ENCODE results near the gene APBA3. TPM values are rescaled to one million over a fixed set of nuclear protein-coding genes. Genes with fewer than 3 reads are reported as not detected.
"Not testable (repeated sequence)": the region's sequence is repeated elsewhere in the genome, so short reads cannot be mapped to it uniquely, and the experiment has no call there.

Gene APBA3
- total RNA-seq, 1 experiment from 2014 or later, result 24.3 TPM

DNA sequence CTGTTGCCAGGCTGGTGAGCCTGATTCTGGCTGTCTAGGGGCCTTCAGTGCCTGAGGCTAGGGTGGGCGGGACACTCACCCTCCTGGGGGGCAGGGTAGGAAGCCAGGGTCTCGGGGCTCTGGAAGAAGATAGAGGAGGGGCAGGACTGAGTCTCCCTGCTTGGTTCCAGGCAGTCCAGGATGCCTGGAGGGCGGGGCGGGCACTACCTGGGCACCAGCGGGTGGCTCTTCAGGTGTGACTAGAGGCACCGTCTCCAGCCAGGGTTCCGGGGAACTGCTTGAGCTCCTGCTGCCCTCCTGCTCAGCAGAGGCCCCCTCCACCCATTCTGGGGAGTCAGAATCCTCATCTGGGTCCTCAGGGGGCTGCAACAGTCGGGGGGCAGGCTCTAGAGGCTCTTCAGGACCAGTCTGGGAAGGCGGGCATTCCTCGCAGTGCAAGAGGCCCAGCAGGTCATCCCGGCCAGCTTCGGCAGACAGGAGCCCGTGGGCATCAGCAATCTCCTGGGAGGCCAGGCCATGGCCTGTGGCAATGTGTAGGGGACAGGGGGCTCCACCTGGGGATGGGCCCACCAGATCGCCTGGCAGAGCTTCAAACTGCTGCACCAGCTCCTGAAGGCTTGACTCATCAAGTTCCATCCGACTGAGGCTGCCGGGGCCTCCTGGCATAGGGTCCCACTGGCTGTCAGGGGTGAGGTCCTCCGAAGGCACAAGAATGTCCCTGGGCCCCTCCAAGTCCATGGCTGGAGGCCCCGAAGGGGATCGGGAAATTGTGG is 1.8 kb downstream of the APBA3 start:
- Histone ChIP-seq H3K27ac (no peak overlapping the region), H3K36me3 (peaks cover 23% of the 10 kb centered on the region; the same call in 1 of the 2 replicates), H3K4me1 (replicated peaks) (peaks cover 13% of the 10 kb centered on the region), H3K4me3 (no peak overlapping the region), H3K27me3 (replicated peaks) (no peaks in the 10 kb centered on the region), H3K9me3 (replicated peaks) (0 out of 2 replicates have a peak, but pooled peaks cover 2% of the 10 kb centered on the region)
- DNase-seq (ENCODE audit: low read depth in 1 of 2, low spot score in 2 of 2), result no peak

DNA sequence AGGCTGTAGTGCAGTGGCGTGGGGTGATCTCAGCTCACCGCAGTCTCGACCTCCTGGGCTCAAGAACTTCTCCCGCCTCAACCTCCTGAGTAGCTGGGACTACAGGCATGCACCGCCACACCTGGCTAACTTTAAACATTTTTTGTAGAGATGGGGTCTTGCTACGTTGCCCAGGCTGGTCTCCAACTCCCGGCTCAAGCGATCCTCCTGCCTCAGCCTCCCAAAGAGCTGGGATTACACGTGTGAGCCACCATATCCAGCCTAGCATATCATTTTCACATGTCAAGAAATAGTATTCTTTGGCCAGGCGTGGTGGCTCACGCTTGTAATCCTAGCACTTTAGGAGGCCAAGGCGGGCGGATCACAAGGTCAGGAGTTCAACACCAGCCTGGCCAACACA is 3.2 kb downstream of the APBA3 start:
- H3K27ac ChIP-seq; H3K27me3 ChIP-seq (replicated peaks); DNase-seq (ENCODE audit: low read depth in 1 of 2, low spot score in 2 of 2); H3K9me3 ChIP-seq (replicated peaks); H3K4me3 ChIP-seq: not testable (repeated sequence)
- peaks cover 12% of the 10 kb centered on the region for H3K4me1 ChIP-seq (replicated peaks)
- H3K36me3 ChIP-seq, result peaks cover 23% of the 10 kb centered on the region

DNA sequence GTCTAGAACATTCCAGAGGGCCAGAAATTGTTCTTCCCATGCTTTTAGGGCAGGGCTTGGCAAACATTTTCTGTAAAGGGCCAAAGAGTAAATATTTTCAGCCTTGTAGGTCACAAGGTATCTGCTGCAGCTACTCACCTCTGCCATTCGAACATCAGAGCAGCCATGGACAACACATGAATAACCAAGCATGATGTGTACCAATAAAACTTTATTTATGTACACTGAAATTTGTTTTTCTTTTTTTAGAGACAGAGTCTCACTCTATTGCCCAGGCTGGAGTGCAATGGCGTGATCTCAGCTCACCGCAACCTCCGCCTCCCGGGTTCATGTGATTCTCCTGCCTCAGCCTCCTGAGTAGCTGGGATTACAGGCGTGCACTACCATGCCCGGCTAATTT is 3.8 kb downstream of the APBA3 start:
- H3K27me3 ChIP-seq (replicated peaks); H3K9me3 ChIP-seq (replicated peaks); H3K4me3 ChIP-seq; DNase-seq (ENCODE audit: low read depth in 1 of 2, low spot score in 2 of 2); H3K27ac ChIP-seq; H3K4me1 ChIP-seq (replicated peaks): not testable (repeated sequence)
- peaks cover 23% of the 10 kb centered on the region for H3K36me3 ChIP-seq

- Histone ChIP-seq H3K36me3 (peaks cover 22% of the 10 kb centered on the region), H3K4me1 (replicated peaks) (no peaks in the 10 kb centered on the region), H3K27me3 (replicated peaks) (no peaks in the 10 kb centered on the region), H3K27ac (no peak overlapping the region), H3K9me3 (replicated peaks) (no peaks in the 10 kb centered on the region), H3K4me3 (no peak overlapping the region)
- no peak for DNase-seq (ENCODE audit: low read depth in 1 of 2, low spot score in 2 of 2)
Observed at GRCh38 chr19:3753631-3754410, 7.7 kb downstream of the APBA3 start.

DNA sequence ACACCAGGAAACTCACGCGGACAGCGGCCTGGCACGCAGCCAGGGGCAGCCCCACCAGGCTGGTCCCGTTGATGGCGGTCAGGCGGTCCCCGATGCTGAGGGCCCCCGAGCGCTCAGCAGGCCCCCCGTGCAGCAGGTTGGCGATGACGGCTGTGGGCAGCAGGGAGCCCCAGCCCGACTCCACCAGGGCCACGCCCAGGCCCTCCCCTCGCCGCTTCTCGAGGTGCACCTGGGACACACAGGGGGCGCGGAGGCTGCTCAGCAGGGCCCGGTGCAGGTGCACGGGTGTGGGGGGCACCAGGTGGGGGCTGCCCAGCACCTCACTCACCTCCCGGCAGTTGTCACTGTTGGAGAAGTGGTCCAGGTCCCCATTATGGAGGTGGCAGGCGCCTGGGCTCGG is 9.0 kb downstream of the APBA3 start:
- DNase-seq (ENCODE audit: low read depth in 1 of 2, low spot score in 2 of 2), result no peak
- no peaks in the 10 kb centered on the region for H3K4me1 ChIP-seq (replicated peaks)
- no peak overlapping the region for H3K4me3 ChIP-seq
- H3K36me3 ChIP-seq, result peaks cover 13% of the 10 kb centered on the region
- H3K27me3 ChIP-seq (replicated peaks), result no peaks in the 10 kb centered on the region
- no peaks in the 10 kb centered on the region for H3K9me3 ChIP-seq (replicated peaks)
- no peak overlapping the region for H3K27ac ChIP-seq

- no peak for DNase-seq (ENCODE audit: low read depth in 1 of 2, low spot score in 2 of 2)
- Histone ChIP-seq H3K4me3 (no peak overlapping the region), H3K27me3 (replicated peaks) (no peaks in the 10 kb centered on the region), H3K9me3 (replicated peaks) (no peaks in the 10 kb centered on the region), H3K27ac (no peak overlapping the region), H3K4me1 (replicated peaks) (no peaks in the 10 kb centered on the region), H3K36me3 (peaks cover 13% of the 10 kb centered on the region)
Observed at GRCh38 chr19:3751236-3751635, 10.3 kb downstream of the APBA3 start.

DNA sequence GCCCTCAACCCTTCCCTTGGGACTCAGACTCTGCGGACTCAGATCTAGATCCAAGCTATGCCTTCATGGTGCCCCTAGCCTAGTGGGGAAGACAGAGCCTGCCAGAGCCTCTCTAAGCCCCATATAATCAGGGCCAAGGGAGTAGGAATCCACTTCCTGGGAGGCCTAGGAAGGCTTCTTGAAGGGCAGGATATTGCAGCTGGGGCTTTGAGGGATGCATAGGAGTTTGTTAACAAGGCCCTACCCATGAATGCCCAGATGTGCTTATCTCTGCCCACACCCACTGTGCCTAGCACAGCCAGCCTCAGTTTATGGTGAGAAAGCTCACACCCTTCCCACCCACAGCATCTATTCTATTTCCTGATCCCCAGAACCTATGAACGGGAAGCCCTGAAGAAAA is 11.3 kb downstream of the APBA3 start:
- Histone ChIP-seq H3K36me3 (peaks cover 13% of the 10 kb centered on the region), H3K4me3 (no peak overlapping the region), H3K27me3 (replicated peaks) (no peaks in the 10 kb centered on the region), H3K4me1 (replicated peaks) (no peaks in the 10 kb centered on the region), H3K27ac (no peak overlapping the region), H3K9me3 (replicated peaks) (no peaks in the 10 kb centered on the region)
- no peak for DNase-seq (ENCODE audit: low read depth in 1 of 2, low spot score in 2 of 2)

DNA sequence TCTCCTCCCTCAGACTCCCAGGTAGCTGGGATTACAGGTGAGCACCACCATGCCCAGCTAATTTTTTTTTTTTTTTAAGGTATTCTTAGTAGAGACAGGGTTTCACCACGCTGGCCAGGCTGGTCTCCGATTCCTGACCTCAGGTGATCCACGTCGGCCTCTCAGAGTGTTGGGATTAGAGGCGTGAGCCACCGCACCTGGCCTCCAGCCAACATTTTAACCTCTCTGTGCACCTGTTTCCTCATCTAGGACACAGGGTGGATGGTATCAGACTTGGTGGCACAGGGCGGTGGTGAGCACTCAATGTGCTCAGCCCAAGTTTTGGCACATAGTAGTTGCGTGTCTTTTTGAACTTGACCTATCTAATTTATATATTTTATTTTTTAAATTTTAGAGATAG is 12.5 kb downstream of the APBA3 start:
- Histone ChIP-seq H3K4me1 (replicated peaks) (no peaks in the 10 kb centered on the region), H3K9me3 (replicated peaks) (no peaks in the 10 kb centered on the region), H3K27me3 (replicated peaks) (no peaks in the 10 kb centered on the region), H3K4me3 (no peak overlapping the region), H3K36me3 (peaks cover 13% of the 10 kb centered on the region), H3K27ac (no peak overlapping the region)
- DNase-seq (ENCODE audit: low read depth in 1 of 2, low spot score in 2 of 2), result no peak

DNA sequence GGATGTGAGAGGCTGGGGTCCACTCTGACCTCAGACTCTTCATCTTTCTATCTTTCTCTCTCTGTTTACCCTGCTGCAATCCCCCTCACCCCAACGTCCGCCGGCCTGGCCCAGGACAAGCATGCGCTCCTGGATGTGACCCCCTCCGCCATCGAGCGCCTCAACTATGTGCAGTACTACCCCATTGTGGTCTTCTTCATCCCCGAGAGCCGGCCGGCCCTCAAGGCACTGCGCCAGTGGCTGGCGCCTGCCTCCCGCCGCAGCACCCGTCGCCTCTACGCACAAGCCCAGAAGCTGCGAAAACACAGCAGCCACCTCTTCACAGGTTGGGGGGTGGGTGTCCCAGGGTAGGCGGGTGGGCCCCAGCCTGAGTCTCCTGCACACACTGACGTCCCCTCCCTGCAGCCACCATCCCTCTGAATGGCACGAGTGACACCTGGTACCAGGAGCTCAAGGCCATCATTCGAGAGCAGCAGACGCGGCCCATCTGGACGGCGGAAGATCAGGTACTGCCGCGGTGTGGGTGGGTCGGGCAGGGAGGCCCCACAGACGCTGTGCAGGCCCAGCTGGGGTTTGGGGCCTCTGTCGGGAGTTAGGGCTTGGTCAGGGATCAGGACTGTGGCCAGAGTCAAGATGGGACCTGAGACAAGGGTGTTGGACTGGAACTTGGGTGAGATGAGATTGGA is 15.0 kb downstream of the APBA3 start:
- peaks cover 13% of the 10 kb centered on the region for H3K36me3 ChIP-seq
- no peaks in the 10 kb centered on the region for H3K27me3 ChIP-seq (replicated peaks)
- H3K9me3 ChIP-seq (replicated peaks), result no peaks in the 10 kb centered on the region
- no peak overlapping the region for H3K27ac ChIP-seq
- H3K4me3 ChIP-seq, result no peak overlapping the region
- H3K4me1 ChIP-seq (replicated peaks), result no peaks in the 10 kb centered on the region
- no peak for DNase-seq (ENCODE audit: low read depth in 1 of 2, low spot score in 2 of 2)

- no peak overlapping the region for H3K4me3 ChIP-seq
- no peaks in the 10 kb centered on the region for H3K9me3 ChIP-seq (replicated peaks)
- H3K27ac ChIP-seq, result no peak overlapping the region
- DNase-seq (ENCODE audit: low read depth in 1 of 2, low spot score in 2 of 2), result no peak
- no peaks in the 10 kb centered on the region for H3K27me3 ChIP-seq (replicated peaks)
- H3K36me3 ChIP-seq, result peaks cover 3% of the 10 kb centered on the region
- H3K4me1 ChIP-seq (replicated peaks), result no peaks in the 10 kb centered on the region
Observed at GRCh38 chr19:3745363-3746045, 16.0 kb downstream of the APBA3 start.

- Histone ChIP-seq H3K4me3 (no peak overlapping the region), H3K4me1 (replicated peaks) (peaks cover 12% of the 10 kb centered on the region), H3K9me3 (replicated peaks) (no peaks in the 10 kb centered on the region), H3K27ac (no peak overlapping the region), H3K27me3 (replicated peaks) (no peaks in the 10 kb centered on the region), H3K36me3 (no peaks in the 10 kb centered on the region)
- no peak for DNase-seq (ENCODE audit: low read depth in 1 of 2, low spot score in 2 of 2)
Observed at GRCh38 chr19:3743486-3743885, 18.0 kb downstream of the APBA3 start.

- peaks cover 12% of the 10 kb centered on the region for H3K4me1 ChIP-seq (replicated peaks)
- H3K27ac ChIP-seq, result no peak overlapping the region
- no peaks in the 10 kb centered on the region for H3K9me3 ChIP-seq (replicated peaks)
- no peak overlapping the region for H3K4me3 ChIP-seq
- no peak for DNase-seq (ENCODE audit: low read depth in 1 of 2, low spot score in 2 of 2)
- H3K27me3 ChIP-seq (replicated peaks), result no peaks in the 10 kb centered on the region
- no peaks in the 10 kb centered on the region for H3K36me3 ChIP-seq
Observed at GRCh38 chr19:3740431-3740830, 21.1 kb downstream of the APBA3 start.

DNA sequence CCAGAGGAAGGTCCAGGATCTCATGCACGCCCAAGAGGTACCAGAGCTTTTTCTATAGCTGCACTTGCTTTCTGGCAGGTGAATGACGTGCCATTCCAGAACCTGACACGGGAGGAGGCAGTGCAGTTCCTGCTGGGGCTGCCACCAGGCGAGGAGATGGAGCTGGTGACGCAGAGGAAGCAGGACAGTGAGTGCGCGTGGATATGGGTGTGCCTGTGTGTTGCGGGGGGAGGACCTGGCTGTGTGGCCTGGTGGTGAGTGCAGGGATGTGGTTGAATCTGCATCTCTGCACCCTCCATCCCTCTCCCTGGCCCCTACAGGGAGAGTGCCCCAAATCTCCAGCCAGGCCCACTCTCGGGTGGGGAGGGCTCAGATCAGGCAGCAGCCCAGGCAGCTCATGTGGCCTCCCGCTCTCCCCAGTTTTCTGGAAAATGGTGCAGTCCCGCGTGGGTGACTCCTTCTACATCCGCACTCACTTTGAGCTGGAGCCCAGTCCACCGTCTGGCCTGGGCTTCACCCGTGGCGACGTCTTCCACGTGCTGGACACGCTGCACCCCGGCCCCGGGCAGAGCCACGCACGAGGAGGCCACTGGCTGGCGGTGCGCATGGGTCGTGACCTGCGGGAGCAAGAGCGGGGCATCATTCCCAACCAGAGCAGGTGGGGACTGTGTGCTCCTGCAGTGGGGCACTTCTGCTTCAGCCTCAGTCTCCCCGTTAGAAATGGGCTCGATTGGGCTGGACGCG is 22.8 kb downstream of the APBA3 start:
- H3K4me3 ChIP-seq, result no peak overlapping the region
- no peak overlapping the region for H3K27ac ChIP-seq
- no peaks in the 10 kb centered on the region for H3K36me3 ChIP-seq
- no peaks in the 10 kb centered on the region for H3K27me3 ChIP-seq (replicated peaks)
- no peaks in the 10 kb centered on the region for H3K9me3 ChIP-seq (replicated peaks)
- no peak for DNase-seq (ENCODE audit: low read depth in 1 of 2, low spot score in 2 of 2)
- peaks cover 12% of the 10 kb centered on the region for H3K4me1 ChIP-seq (replicated peaks)

All from SJSA1 (cell line).